MM.1S (cell line): ENCODE measurements around the gene TMEM82.

Source experiments
- CTCF ChIP-seq: fragments of 300-600 bp; sonication (generic); IDR thresholded peaks from 2 replicates; pipeline ENCODE4 v1.5.1; 2016; ENCODE audit warnings: antibody characterized with exemption, low read length, mixed read lengths
- EZH2 ChIP-seq: fragments of 300-600 bp; sonication (generic); optimal IDR thresholded peaks from 2 replicates; pipeline ENCODE3; 2017; ENCODE audit warnings: low read depth, mild to moderate bottlenecking, antibody characterized with exemption, low read length, mixed read lengths
- EZH2phosphoT487 ChIP-seq: fragments of 300-600 bp; sonication (generic); IDR thresholded peaks from 2 replicates; pipeline ENCODE4 v1.6.1; 2018; ENCODE audit warnings: antibody characterized with exemption, low read length

- TF ChIP-seq CTCF (no peak), EZH2phosphoT487 (no peak), EZH2 (no peak)
Measured at GRCh38 chr1:15719381-15720120, 22.7 kb upstream of the TMEM82 start.
